K562 (cell line): ENCODE data around the gene ZNF750. TPM values are rescaled to one million over a fixed set of nuclear protein-coding genes. Genes with fewer than 3 reads are reported as not detected.

Experiments
- BDP1 ChIP-seq: IDR thresholded peaks from 3 replicates; pipeline ENCODE4 v1.6.1; 2011; ENCODE audit not compliant: insufficient read length, insufficient read depth
- CSDE1 ChIP-seq, 2 experiments: fragments of 450-650 bp; IDR thresholded peaks; 2 replicates each; pipeline ENCODE4 v1.6.1; 2016; ENCODE audit warnings: mild to moderate bottlenecking in 1 of 2
- GATAD2A ChIP-seq: fragments of 450-650 bp; IDR thresholded peaks from 2 replicates; pipeline ENCODE4 v1.6.1; 2017
- NRF1 ChIP-seq, 2 experiments: fragments of 450-650 bp; IDR thresholded peaks in 1 of 2; conservative IDR thresholded peaks in 1 of 2; 2 replicates each; pipeline ENCODE4 v1.6.1; 2014; ENCODE audit warnings: mild to moderate bottlenecking in 2 of 2
- RBFOX2 ChIP-seq: fragments of 200-400 bp; formaldehyde crosslinking; IDR thresholded peaks from 2 replicates; pipeline ENCODE4 v1.6.1; 2017; ENCODE audit warnings: low read depth, mild to moderate bottlenecking, low read length, moderate library complexity
- RBM22 ChIP-seq: fragments of 200-400 bp; formaldehyde crosslinking; IDR thresholded peaks from 2 replicates; pipeline ENCODE4 v1.6.1; 2018; ENCODE audit warnings: low read length, low read depth; ENCODE audit not compliant: poor library complexity, severe bottlenecking
- RHOXF2B ChIP-seq: fragments of 250-450 bp; sonication (Bioruptor Pico); conservative IDR thresholded peaks from 2 replicates; pipeline ENCODE4 v1.5.1; 2021
- polyA plus RNA-seq, 8 experiments: library from polyadenylated mRNA; depleted of rRNA in 4 of 8; stranded (reverse) in 5 of 8; unstranded in 3 of 8; fragments of >200 nt; fragmentation: Nextera tagmentation in 2 of 8; fragmentation: Illumina TruSeq in 1 of 8; extraction: Ambion mirVana in 2 of 8; extraction: Trizol in 1 of 8; gene quantifications; 2 replicates each; pipeline versions ENCODE4 v1.2.1 to v1.2.3, GENCODE V29; 2011 to 2014; ENCODE audit warnings: inconsistent platforms in 1 of 8, missing spikeins in 1 of 8
- total RNA-seq, 7 experiments: library from RNA; depleted of rRNA in 6 of 7; stranded (reverse); fragments of >200 nt in 6 of 7; fragmentation: Illumina TruSeq in 2 of 7; extraction: Trizol in 2 of 7; gene quantifications; 2 replicates each; pipeline versions ENCODE4 v1.2.1 to v1.2.3, GENCODE V29; 2011 to 2021; ENCODE audit warnings: low replicate concordance in 1 of 7
- TF ChIP-seq, protein P1 (sequence below): fragments of 450-650 bp; IDR thresholded peaks from 2 replicates; pipeline ENCODE4 v1.6.1; 2016; ENCODE audit warnings: mild to moderate bottlenecking, moderate library complexity
- TF ChIP-seq, protein P2 (sequence below): fragments of 450-650 bp; IDR thresholded peaks from 2 replicates; pipeline ENCODE4 v1.6.1; 2017; ENCODE audit warnings: antibody characterized with exemption, mild to moderate bottlenecking
- TF ChIP-seq, protein P3 (sequence below): sonication (generic); formaldehyde crosslinking; IDR thresholded peaks from 2 replicates; pipeline ENCODE4 v1.9.0; 2022; ENCODE audit warnings: mild to moderate bottlenecking, missing genetic modification reagents
- TF ChIP-seq, protein P4 (sequence below): fragments of 250-450 bp; sonication (Bioruptor Pico); IDR thresholded peaks from 2 replicates; pipeline ENCODE4 v1.6.1; 2021; ENCODE audit warnings: mild to moderate bottlenecking

ZNF750 gene
- total and polyA plus RNA-seq, 9 of the 15 experiments (the other 6 are each of a cell fraction or from before 2014, with no cell fraction given), result not detected

DNA sequence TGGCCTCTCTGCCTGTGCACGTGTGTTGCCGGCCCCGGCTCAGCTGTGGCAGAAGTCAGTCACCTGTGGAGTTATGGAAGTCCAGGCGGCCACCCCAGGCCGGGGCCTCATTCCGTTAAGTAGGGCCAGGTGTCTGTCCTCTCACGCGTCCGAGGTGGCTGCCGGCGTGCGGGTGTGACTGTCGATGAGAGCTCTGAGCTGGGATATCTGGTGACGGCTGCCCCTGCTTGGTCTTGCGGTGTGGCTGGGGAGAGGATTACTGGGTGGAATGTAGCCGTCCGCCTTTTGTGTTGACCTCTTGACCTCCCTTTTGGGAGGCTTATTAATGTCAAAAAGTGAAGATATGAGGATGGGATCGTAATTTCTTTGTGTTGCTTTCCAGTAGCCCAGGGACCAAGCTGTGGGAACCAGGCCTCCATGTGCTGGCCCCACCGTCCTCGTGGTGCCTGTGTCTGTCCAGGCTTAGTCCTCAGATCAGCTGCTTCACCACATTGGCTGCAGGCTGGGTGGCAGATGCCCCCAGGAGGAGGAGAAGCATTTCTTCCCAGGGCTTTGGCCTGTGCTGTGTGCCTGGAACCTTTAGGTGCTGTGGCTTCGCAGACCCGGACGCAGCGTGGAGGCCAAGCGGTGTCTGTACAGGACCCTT, 23.0 kb upstream of the ZNF750 start (continued):
- TF ChIP-seq, protein P1, sequence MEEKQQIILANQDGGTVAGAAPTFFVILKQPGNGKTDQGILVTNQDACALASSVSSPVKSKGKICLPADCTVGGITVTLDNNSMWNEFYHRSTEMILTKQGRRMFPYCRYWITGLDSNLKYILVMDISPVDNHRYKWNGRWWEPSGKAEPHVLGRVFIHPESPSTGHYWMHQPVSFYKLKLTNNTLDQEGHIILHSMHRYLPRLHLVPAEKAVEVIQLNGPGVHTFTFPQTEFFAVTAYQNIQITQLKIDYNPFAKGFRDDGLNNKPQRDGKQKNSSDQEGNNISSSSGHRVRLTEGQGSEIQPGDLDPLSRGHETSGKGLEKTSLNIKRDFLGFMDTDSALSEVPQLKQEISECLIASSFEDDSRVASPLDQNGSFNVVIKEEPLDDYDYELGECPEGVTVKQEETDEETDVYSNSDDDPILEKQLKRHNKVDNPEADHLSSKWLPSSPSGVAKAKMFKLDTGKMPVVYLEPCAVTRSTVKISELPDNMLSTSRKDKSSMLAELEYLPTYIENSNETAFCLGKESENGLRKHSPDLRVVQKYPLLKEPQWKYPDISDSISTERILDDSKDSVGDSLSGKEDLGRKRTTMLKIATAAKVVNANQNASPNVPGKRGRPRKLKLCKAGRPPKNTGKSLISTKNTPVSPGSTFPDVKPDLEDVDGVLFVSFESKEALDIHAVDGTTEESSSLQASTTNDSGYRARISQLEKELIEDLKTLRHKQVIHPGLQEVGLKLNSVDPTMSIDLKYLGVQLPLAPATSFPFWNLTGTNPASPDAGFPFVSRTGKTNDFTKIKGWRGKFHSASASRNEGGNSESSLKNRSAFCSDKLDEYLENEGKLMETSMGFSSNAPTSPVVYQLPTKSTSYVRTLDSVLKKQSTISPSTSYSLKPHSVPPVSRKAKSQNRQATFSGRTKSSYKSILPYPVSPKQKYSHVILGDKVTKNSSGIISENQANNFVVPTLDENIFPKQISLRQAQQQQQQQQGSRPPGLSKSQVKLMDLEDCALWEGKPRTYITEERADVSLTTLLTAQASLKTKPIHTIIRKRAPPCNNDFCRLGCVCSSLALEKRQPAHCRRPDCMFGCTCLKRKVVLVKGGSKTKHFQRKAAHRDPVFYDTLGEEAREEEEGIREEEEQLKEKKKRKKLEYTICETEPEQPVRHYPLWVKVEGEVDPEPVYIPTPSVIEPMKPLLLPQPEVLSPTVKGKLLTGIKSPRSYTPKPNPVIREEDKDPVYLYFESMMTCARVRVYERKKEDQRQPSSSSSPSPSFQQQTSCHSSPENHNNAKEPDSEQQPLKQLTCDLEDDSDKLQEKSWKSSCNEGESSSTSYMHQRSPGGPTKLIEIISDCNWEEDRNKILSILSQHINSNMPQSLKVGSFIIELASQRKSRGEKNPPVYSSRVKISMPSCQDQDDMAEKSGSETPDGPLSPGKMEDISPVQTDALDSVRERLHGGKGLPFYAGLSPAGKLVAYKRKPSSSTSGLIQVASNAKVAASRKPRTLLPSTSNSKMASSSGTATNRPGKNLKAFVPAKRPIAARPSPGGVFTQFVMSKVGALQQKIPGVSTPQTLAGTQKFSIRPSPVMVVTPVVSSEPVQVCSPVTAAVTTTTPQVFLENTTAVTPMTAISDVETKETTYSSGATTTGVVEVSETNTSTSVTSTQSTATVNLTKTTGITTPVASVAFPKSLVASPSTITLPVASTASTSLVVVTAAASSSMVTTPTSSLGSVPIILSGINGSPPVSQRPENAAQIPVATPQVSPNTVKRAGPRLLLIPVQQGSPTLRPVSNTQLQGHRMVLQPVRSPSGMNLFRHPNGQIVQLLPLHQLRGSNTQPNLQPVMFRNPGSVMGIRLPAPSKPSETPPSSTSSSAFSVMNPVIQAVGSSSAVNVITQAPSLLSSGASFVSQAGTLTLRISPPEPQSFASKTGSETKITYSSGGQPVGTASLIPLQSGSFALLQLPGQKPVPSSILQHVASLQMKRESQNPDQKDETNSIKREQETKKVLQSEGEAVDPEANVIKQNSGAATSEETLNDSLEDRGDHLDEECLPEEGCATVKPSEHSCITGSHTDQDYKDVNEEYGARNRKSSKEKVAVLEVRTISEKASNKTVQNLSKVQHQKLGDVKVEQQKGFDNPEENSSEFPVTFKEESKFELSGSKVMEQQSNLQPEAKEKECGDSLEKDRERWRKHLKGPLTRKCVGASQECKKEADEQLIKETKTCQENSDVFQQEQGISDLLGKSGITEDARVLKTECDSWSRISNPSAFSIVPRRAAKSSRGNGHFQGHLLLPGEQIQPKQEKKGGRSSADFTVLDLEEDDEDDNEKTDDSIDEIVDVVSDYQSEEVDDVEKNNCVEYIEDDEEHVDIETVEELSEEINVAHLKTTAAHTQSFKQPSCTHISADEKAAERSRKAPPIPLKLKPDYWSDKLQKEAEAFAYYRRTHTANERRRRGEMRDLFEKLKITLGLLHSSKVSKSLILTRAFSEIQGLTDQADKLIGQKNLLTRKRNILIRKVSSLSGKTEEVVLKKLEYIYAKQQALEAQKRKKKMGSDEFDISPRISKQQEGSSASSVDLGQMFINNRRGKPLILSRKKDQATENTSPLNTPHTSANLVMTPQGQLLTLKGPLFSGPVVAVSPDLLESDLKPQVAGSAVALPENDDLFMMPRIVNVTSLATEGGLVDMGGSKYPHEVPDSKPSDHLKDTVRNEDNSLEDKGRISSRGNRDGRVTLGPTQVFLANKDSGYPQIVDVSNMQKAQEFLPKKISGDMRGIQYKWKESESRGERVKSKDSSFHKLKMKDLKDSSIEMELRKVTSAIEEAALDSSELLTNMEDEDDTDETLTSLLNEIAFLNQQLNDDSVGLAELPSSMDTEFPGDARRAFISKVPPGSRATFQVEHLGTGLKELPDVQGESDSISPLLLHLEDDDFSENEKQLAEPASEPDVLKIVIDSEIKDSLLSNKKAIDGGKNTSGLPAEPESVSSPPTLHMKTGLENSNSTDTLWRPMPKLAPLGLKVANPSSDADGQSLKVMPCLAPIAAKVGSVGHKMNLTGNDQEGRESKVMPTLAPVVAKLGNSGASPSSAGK, result peak; percentile 40; the same call in 1 of the 2 replicates
- TF ChIP-seq, protein P2, sequence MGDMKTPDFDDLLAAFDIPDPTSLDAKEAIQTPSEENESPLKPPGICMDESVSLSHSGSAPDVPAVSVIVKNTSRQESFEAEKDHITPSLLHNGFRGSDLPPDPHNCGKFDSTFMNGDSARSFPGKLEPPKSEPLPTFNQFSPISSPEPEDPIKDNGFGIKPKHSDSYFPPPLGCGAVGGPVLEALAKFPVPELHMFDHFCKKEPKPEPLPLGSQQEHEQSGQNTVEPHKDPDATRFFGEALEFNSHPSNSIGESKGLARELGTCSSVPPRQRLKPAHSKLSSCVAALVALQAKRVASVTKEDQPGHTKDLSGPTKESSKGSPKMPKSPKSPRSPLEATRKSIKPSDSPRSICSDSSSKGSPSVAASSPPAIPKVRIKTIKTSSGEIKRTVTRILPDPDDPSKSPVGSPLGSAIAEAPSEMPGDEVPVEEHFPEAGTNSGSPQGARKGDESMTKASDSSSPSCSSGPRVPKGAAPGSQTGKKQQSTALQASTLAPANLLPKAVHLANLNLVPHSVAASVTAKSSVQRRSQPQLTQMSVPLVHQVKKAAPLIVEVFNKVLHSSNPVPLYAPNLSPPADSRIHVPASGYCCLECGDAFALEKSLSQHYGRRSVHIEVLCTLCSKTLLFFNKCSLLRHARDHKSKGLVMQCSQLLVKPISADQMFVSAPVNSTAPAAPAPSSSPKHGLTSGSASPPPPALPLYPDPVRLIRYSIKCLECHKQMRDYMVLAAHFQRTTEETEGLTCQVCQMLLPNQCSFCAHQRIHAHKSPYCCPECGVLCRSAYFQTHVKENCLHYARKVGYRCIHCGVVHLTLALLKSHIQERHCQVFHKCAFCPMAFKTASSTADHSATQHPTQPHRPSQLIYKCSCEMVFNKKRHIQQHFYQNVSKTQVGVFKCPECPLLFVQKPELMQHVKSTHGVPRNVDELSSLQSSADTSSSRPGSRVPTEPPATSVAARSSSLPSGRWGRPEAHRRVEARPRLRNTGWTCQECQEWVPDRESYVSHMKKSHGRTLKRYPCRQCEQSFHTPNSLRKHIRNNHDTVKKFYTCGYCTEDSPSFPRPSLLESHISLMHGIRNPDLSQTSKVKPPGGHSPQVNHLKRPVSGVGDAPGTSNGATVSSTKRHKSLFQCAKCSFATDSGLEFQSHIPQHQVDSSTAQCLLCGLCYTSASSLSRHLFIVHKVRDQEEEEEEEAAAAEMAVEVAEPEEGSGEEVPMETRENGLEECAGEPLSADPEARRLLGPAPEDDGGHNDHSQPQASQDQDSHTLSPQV, result peak; percentile 39; the same call in 1 of the 2 replicates
- TF ChIP-seq RHOXF2B (CRISPR knock-in tag) (no peak), BDP1 (no peak), RBM22 (no peak), CSDE1 (IDR thresholded peaks at IDR 0.05) (no peak), GATAD2A (no peak), RBFOX2 (no peak), NRF1 (conservative IDR thresholded peaks at IDR 0.05 in 1 of 2, IDR thresholded peaks at IDR 0.05 in 1 of 2) (no peak)
- TF ChIP-seq, protein P3, sequence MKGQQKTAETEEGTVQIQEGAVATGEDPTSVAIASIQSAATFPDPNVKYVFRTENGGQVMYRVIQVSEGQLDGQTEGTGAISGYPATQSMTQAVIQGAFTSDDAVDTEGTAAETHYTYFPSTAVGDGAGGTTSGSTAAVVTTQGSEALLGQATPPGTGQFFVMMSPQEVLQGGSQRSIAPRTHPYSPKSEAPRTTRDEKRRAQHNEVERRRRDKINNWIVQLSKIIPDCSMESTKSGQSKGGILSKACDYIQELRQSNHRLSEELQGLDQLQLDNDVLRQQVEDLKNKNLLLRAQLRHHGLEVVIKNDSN (CRISPR knock-in tag), result 0 out of 2 replicates have a peak, but pooled peaks have one; percentile 17
- TF ChIP-seq, protein P4, sequence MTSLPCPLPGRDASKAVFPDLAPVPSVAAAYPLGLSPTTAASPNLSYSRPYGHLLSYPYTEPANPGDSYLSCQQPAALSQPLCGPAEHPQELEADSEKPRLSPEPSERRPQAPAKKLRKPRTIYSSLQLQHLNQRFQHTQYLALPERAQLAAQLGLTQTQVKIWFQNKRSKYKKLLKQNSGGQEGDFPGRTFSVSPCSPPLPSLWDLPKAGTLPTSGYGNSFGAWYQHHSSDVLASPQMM (CRISPR knock-in tag), result no peak
